Glomerular visceral epithelial cell (primary cell): ENCODE results near the gene SARDH.

Source experiments
- DNase-seq: peaks from one replicate; pipeline ENCODE4 v3.0.0-alpha.2; 2016; ENCODE audit errors: extremely low spot score

SARDH gene

DNA sequence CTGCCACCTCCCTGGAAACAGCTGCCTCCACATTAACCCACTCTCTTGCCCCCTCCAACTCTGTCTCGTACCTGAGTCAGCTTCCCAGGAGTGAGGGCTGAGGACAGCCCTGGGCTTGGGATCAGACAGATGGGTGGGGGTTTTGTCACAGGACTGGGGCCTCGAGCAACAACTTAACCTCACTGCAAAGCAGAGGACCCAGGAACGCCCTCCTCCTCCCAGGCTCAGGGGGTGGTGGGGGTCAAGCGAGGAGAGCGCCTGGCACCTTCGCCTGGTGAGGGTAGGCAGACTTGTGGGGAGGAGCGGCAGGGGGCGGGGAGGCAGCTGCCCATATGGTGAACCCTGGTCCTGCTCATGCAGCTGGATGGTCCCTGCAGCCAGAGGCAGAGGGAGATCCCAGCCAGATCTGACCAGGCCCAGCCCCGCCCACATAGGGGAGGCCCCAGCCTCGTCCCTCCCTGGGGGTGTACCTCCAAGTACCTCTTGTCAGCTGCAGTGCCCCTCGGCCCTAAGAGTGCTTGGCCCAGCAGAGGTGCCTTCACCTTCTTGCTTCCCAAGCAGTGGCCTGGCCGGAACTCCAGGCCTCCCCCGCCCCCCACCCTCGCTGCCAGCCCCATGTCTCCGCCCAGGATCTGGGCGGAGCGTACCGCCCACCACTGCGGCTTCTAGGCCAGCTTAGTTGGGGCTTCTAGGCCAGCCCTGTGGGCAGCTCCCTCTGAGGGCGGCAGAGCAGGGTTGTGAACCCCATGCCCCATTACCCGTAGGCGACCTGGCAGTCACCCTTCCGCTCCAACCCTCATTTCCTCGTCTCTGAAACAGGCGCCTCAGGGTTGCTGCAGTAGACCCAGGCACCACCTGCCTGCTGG is at the start of gene SARDH:
SARDH (minus strand) TSS at position 579 of the 866 bp plus-strand sequence. CDS start 4,179 bp downstream, outside the sequence.
- peak; percentile 32 for DNase-seq

GRCh38 chr9:133787754-133788025 is 49.5 kb upstream of the SARDH start:
- peak; percentile 23 for DNase-seq

- no peak for DNase-seq
Observed at GRCh38 chr9:133786907-133787753, 49.0 kb upstream of the SARDH start.

GRCh38 chr9:133786371-133786753 is 48.2 kb upstream of the SARDH start:
- no peak for DNase-seq

- DNase-seq: no peak
Observed at GRCh38 chr9:133785753-133786370, 47.7 kb upstream of the SARDH start.

DNA sequence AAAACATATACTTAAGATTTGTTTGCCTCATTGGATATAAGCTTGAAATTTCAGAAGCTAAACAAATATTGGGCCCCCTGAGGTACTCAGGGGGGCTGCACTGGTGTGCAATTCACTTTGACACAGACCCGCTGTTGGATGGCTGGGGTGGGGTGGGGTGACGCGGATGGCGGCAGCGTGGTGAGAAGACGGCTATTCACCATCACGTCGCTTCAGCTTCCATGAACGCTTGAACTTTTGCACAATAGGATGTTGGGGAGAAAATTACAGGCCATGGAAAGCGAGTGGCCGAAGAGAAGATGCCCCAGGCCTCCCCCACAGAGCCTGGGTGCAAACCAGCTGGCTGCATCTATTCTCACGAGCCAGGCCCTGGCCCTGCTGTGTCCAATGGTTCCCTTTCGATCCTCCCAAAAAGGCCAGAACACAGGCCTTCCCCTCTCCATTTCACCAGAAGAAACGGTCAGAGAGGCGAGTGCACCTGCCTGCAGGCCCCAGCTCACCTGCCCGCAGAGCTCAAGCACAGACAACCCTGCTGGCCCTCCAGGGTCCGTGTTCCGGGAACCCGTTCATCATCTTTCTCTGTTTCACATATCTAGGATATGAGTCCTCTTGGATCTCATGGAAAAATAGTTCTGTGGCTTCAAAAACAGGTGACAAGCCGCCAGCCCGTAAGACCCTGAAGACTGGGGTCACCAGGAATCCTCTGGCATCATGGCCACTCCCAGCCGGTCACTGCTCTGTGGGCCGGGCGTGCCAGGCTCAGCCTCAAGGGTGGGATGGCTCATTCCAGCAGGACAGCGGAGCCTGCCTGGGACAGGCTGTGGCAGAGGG is 46.8 kb upstream of the SARDH start:
- no peak for DNase-seq

GRCh38 chr9:133783331-133783731 is 45.2 kb upstream of the SARDH start:
- DNase-seq: no peak

- peak; percentile 58 for DNase-seq
Observed at GRCh38 chr9:133782157-133783130, 44.3 kb upstream of the SARDH start.

- DNase-seq: no peak
Observed at GRCh38 chr9:133781828-133782135, 43.6 kb upstream of the SARDH start.

GRCh38 chr9:133780962-133781827 is 43.0 kb upstream of the SARDH start:
- DNase-seq: no peak

- no peak for DNase-seq
Observed at GRCh38 chr9:133780404-133780945, 42.3 kb upstream of the SARDH start.

GRCh38 chr9:133779516-133780403 is 41.6 kb upstream of the SARDH start:
- no peak for DNase-seq

DNA sequence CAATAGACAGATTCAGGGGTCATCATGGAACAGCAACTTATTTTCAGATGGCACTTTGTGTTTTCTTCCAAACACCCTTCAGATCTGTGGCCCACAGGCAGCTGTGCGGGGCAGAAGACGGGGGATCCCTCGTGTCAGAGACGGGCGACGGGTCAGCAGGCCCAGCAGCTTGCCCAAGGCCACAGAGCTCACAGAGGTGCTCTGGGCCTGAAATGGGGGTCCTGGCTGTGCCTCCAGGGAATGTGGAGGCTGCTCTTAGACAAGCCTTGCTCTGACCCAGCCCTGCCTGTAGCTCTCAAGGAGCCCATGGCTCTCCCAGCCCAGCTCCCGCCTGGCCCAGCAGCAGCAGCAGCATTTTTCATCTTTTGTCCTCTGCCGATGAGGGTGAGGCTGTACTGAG is 40.9 kb upstream of the SARDH start:
- DNase-seq: no peak

GRCh38 chr9:133778336-133779013 is 40.3 kb upstream of the SARDH start:
- DNase-seq: no peak

DNA sequence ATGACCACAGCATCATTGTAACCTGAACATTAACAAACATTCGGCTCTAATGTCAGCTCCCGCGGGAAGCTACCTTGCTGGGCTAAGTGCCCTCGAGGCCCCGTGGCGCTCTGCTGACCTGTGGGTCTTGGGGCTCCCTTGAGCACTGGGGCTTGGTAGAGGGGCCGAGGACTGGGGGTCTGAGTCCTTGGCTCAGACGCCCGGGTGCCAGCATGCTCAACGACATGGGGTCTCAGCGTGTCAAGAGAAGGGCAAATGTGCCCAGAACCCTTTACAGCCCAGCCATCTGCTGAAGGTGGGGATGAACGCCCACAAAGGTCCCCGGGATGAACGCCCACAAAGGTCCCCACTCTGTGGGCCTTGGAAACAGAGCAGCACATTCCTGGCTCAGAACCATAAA is 39.7 kb upstream of the SARDH start:
- no peak for DNase-seq

DNA sequence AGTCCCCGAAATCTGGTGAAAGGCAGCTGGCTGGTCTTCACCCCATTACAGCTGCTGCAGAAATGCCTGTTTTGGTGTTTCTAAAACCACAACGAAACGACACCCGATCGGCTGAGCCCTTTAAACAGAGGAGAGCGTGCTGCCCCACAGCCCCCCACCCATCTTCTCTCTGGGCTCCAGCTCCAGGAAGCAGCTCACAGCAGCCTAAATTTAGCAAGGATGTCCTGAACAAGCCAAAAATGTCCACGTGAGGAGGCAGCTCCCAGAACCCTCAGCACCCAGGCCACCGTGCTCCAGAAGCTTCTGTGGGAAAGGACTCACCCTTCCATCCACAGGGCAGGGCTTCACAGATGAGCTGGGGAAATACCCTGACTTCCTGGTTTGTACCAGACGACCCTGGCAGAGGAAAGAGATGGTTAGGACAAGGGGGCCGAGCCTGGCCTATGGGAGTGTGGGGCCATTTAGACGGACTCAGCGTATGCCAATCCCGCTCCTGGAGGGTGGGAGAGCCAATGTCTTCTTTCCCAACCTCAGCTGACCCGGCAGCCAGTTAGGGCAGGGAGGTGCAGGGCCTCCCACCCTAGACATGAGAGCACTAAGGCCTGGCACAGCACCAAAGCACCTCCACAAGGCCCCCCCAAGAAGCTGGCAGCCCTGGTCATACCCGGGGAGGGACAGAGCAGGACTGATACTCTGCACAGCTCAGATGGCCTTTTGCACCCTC is 39.1 kb upstream of the SARDH start:
- DNase-seq: no peak
